Upper lobe of left lung (tissue), 6 donors: ENCODE measurements around the gene SLC48A1. TPM values are rescaled to one million over a fixed set of nuclear protein-coding genes. Genes with fewer than 3 reads are reported as not detected.
"Not testable (repeated sequence)": the region's sequence is repeated elsewhere in the genome, so short reads cannot be mapped to it uniquely, and the experiment has no call there.

ENCODE experiments used
- ATAC-seq, 2 donors: fragments of 200-7000 bp; cut with Tn5 transposase; one replicate each; pipeline ENCODE4 v1.9.1; 2022; ENCODE audit warnings: mild to moderate bottlenecking in 2 of 2, moderate library complexity in 2 of 2; ENCODE audit not compliant: low FRiP score in 2 of 2
- DNase-seq, 2 donors: peaks; one replicate each; pipeline ENCODE4 v3.0.0-alpha.2; 2019 to 2020
- H3K27ac ChIP-seq, 4 donors: fragments of 200-600 bp; sonication (generic); one replicate each; pipeline ENCODE4 v1.5.1; 2016 to 2019
- H3K27me3 ChIP-seq, 4 donors: fragments of 200-600 bp; sonication (generic); one replicate each; pipeline ENCODE4 v1.5.1; 2017 to 2019
- H3K36me3 ChIP-seq, 4 donors: fragments of 200-600 bp; sonication (generic); one replicate each; pipeline ENCODE4 v1.5.1; 2016 to 2019
- H3K4me1 ChIP-seq, 4 donors: fragments of 200-600 bp; sonication (generic); one replicate each; pipeline ENCODE4 v1.5.1; 2018 to 2019
- H3K4me3 ChIP-seq, 4 donors: fragments of 200-600 bp; sonication (generic); one replicate each; pipeline ENCODE4 v1.5.1; 2017 to 2019; ENCODE audit warnings: mild to moderate bottlenecking in 2 of 4, moderate library complexity in 1 of 4
- H3K9me3 ChIP-seq, 4 donors: fragments of 200-600 bp; sonication (generic); one replicate each; pipeline ENCODE4 v1.5.1; 2018 to 2019
- CTCF ChIP-seq, 6 experiments: fragments of 450-650 bp in 4 of 6; fragments of 200-600 bp in 2 of 6; sonication (generic) in 2 of 6; IDR thresholded peaks; one replicate each; pipeline ENCODE4 v1.5.1; 2016 to 2019; ENCODE audit warnings: antibody characterized with exemption in 6 of 6
- EP300 ChIP-seq, 4 donors: sonication (generic); formaldehyde crosslinking; IDR thresholded peaks; one replicate each; pipeline ENCODE4 v1.5.1; 2017; ENCODE audit warnings: antibody characterized with exemption in 4 of 4, control low read depth in 2 of 4
- POLR2A ChIP-seq, 4 donors: fragments of 450-650 bp; IDR thresholded peaks; one replicate each; pipeline ENCODE4 v1.5.1; 2016 to 2017; ENCODE audit warnings: antibody characterized with exemption in 4 of 4, mild to moderate bottlenecking in 2 of 4
- POLR2AphosphoS5 ChIP-seq, 2 donors: sonication (generic); formaldehyde crosslinking; IDR thresholded peaks; one replicate each; pipeline ENCODE4 v1.5.1; 2017; ENCODE audit warnings: antibody characterized with exemption in 2 of 2
- WGBS, 2 donors: methylation state at CpG; one replicate each; pipeline ENCODE4 v1.1.5; 2017 to 2018; 5-methylcytosine and 5-hydroxymethylcytosine counted together
- total RNA-seq, 6 donors: library from RNA; depleted of rRNA in 4 of 6; stranded (reverse); fragments of >200 nt in 4 of 6; gene quantifications; one replicate each; pipeline versions ENCODE4 v1.1.0 to v1.2.1, GENCODE V29; 2016 to 2021
- donor health status: DM: no; HTN: no; CAD: no; lungs with moderate emphysema.
- donor health status: DM: no; HTN: yes; CAD: no; lungs with severe emphysema.

SLC48A1 gene
- total RNA-seq, 6 donors from 2014 or later, result 26.5 to 36.5 (median 33.9) TPM

- no peak for ATAC-seq
- H3K27ac ChIP-seq, result peak overlapping the region; percentile 14 to 99 (median 92)
- H3K4me1 ChIP-seq, result peaks cover 100% of the 10 kb centered on the region in 4 donors
Observed at GRCh38 chr12:47805417-47805816, 32.4 kb downstream of the SLC48A1 start.

GRCh38 chr12:47807338-47807737 lies 34.3 kb downstream of the SLC48A1 start:
- H3K36me3 ChIP-seq, result peaks cover 0 to 17% (median 0%) of the 10 kb centered on the region in 4 donors
- H3K27ac ChIP-seq, result peak overlapping the region; percentile 86 to 99 (median 98)
- DNase-seq, result no peak
- ATAC-seq, result peak in 1 of 2 donors; percentile 51
- WGBS, 2 donors, result 48 to 56% methylated on average over 5 of the region's 5 CpGs
- no peak for TF ChIP-seq POLR2A (IDR thresholded peaks at IDR 0.05)
- TF ChIP-seq EP300 (IDR thresholded peaks at IDR 0.05), result no peak
- no peak for TF ChIP-seq POLR2AphosphoS5 (IDR thresholded peaks at IDR 0.05)
- TF ChIP-seq CTCF (IDR thresholded peaks at IDR 0.05), result no peak
- peaks cover 100% of the 10 kb centered on the region in 4 donors for H3K4me1 ChIP-seq
- H3K27me3 ChIP-seq, result no peaks in the 10 kb centered on the region
- no peaks in the 10 kb centered on the region for H3K9me3 ChIP-seq
- H3K4me3 ChIP-seq, result no peak overlapping the region

More at GRCh38 chr12:47805417-47805816, 32.4 kb downstream of the SLC48A1 start:
- Histone ChIP-seq H3K36me3 (peaks cover 0 to 21% (median 0%) of the 10 kb centered on the region in 4 donors), H3K4me3 (no peak overlapping the region), H3K27me3 (no peaks in the 10 kb centered on the region), H3K9me3 (no peaks in the 10 kb centered on the region)
- no peak for DNase-seq
- WGBS, 2 donors, result 27 to 30% methylated on average over 2 of the region's 2 CpGs
- no peak for TF ChIP-seq POLR2AphosphoS5 (IDR thresholded peaks at IDR 0.05)
- TF ChIP-seq EP300 (IDR thresholded peaks at IDR 0.05), result no peak
- TF ChIP-seq POLR2A (IDR thresholded peaks at IDR 0.05), result no peak

- 8 to 15% methylated on average over 5 to 9 of the region's 9 CpGs for WGBS, 2 donors
- TF ChIP-seq POLR2AphosphoS5 (IDR thresholded peaks at IDR 0.05), result peak; percentile 73 to 75
- TF ChIP-seq POLR2A (IDR thresholded peaks at IDR 0.05), result no peak
- TF ChIP-seq CTCF (IDR thresholded peaks at IDR 0.05), result no peak
- TF ChIP-seq EP300 (IDR thresholded peaks at IDR 0.05), result peak in 3 of 4 donors; percentile 46 to 68 (median 57)
- peak overlapping the region in 1 of 4 donors; percentile 11 for H3K4me3 ChIP-seq
- H3K27me3 ChIP-seq, result no peaks in the 10 kb centered on the region
- peak overlapping the region; percentile 86 to 99 (median 98) for H3K27ac ChIP-seq
- H3K4me1 ChIP-seq, result peaks cover 97 to 100% (median 98%) of the 10 kb centered on the region in 4 donors
- H3K9me3 ChIP-seq, result no peaks in the 10 kb centered on the region
- peaks cover 0 to 17% (median 0%) of the 10 kb centered on the region in 4 donors for H3K36me3 ChIP-seq
- no peak for ATAC-seq
- peak; percentile 61 to 78 for DNase-seq
Observed at GRCh38 chr12:47808050-47808449, 35.0 kb downstream of the SLC48A1 start.

- DNase-seq (peak in 1 of 2 donors; percentile 85), ATAC-seq (peak in 1 of 2 donors; percentile 3)
- H3K27ac ChIP-seq, result peak overlapping the region; percentile 86 to 99 (median 98)
- H3K9me3 ChIP-seq, result no peaks in the 10 kb centered on the region
- peaks cover 96 to 100% (median 98%) of the 10 kb centered on the region in 4 donors for H3K4me1 ChIP-seq
- peaks cover 0 to 16% (median 0%) of the 10 kb centered on the region in 4 donors for H3K36me3 ChIP-seq
- H3K4me3 ChIP-seq, result peak overlapping the region in 1 of 4 donors; percentile 11
- TF ChIP-seq EP300 (IDR thresholded peaks at IDR 0.05) (no peak), POLR2AphosphoS5 (IDR thresholded peaks at IDR 0.05) (no peak), POLR2A (IDR thresholded peaks at IDR 0.05) (peak in 1 of 4 donors; percentile 17), CTCF (IDR thresholded peaks at IDR 0.05) (peak in 4 of 6 experiments; percentile 29 to 47 (median 34))
- WGBS, 2 donors, result 27 to 49% methylated on average over 7 to 9 of the region's 9 CpGs
- no peaks in the 10 kb centered on the region for H3K27me3 ChIP-seq
Observed at GRCh38 chr12:47808574-47809365, 35.7 kb downstream of the SLC48A1 start.

- H3K9me3 ChIP-seq, ATAC-seq, H3K27me3 ChIP-seq, H3K4me3 ChIP-seq, DNase-seq: not testable (repeated sequence)
- peak overlapping the region; percentile 86 to 99 (median 98) for H3K27ac ChIP-seq
- peaks cover 0 to 11% (median 0%) of the 10 kb centered on the region in 4 donors for H3K36me3 ChIP-seq
- WGBS, 2 donors, result 68 to 80% methylated on average over 9 of the region's 9 CpGs
- peaks cover 96 to 100% (median 98%) of the 10 kb centered on the region in 4 donors for H3K4me1 ChIP-seq
Observed at GRCh38 chr12:47809518-47809917, 36.5 kb downstream of the SLC48A1 start.
